Measurements from ENCODE around the gene JTB. TPM values are rescaled to one million over a fixed set of nuclear protein-coding genes. Genes with fewer than 3 reads are reported as not detected.

JTB gene
- total and polyA plus RNA-seq, 2 donors (not counting 1 experiment from before 2014, with no cell fraction given): 106 to 159 TPM

DNA sequence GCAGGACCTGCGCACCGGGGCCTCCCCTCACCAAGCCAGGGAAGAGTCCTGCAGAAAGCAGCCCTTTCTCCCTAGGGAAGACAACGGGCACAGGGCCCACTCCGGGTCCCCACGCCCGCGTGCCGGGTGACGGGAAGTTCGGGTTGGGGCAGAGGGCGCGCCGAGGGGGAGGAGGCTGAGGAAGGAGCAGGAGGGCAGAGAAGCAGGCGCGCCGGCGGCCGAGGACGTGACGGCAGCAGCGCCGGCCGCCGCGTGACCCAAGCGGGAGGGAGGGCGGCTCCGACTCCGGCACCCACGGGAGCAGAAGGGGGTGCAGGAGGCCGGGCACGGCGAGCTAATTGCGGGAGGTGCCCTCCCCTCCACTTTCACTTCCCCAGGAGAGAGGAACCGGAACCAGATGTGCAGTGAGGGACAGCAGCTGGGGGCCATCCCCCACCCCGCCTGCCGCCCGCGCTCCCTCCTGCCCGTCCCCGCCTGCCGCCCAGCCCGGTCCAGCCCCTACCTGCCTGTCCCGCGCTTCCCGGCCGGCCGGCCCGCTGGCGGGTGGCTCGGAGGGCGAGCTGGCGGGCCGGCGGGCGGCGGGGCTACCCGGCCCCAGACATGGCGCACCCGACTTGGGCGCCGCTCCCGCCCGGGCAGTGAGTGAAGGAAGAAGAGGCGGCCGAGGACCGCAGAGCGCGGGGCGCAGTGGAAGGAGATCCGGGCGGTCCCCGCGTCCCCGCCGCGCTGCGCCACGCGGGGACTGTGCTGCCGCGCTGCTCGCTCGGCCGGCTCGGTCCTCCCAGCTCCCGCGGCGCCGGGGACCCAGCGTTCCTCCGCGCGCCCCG is 31.5 kb downstream of the JTB start:
- ChIA-PET CTCF (interaction anchor here (0.6 to 5.9 kb wide), 26 partner anchors 12 to 380 kb away, joined by 3 to 65 read pairs (median 4); partner anchors contain the start of genes CREB3L4, CRTC2, GATAD2B and JTB), POLR2A (interaction anchor here (0.5 to 4.4 kb wide), 19 partner anchors 8 to 1962 kb away, joined by 3 to 124 read pairs (median 6); partner anchors contain the start of genes CHTOP, CREB3L4, CRTC2 and GATAD2B)
- peak overlapping the region; percentile 54 to 95 (median 85) for H3K4me3 ChIP-seq (ENCODE audit: control extremely low read depth in 1 of 5, extremely low read depth in 1 of 5, insufficient read depth in 1 of 5, low read depth in 2 of 5, low read length in 4 of 5)
- intact Hi-C loops (cut with micrococcal nuclease): loop anchor here (1.0 to 5.0 kb wide), 11 partner anchors 12 to 275 kb away; partner anchors contain the start of genes CREB3L4, CRTC2, INTS3 and RPS27
- peak overlapping the region; percentile 89 for H3K9ac ChIP-seq (ENCODE audit: low read length)
- H3K27ac ChIP-seq (ENCODE audit: low read length in 2 of 2): peak overlapping the region; percentile 91 to 98
- peak overlapping the region; percentile 96 for H3K27ac Mint-ChIP-seq
- H3K4me2 ChIP-seq (replicated peaks; ENCODE audit: low read depth, low read length, poor library complexity, severe bottlenecking): peak overlapping the region; percentile 89
- H3K27me3 Mint-ChIP-seq: no peaks in the 10 kb centered on the region
- H3K9me3 ChIP-seq (ENCODE audit: control extremely low read depth in 1 of 3, control insufficient read depth in 2 of 3, insufficient read depth in 1 of 3, low read length in 2 of 3): no peaks in the 10 kb centered on the region
- H3K4me3 Mint-ChIP-seq: peak overlapping the region; percentile 94
- TF ChIP-seq, protein P1, sequence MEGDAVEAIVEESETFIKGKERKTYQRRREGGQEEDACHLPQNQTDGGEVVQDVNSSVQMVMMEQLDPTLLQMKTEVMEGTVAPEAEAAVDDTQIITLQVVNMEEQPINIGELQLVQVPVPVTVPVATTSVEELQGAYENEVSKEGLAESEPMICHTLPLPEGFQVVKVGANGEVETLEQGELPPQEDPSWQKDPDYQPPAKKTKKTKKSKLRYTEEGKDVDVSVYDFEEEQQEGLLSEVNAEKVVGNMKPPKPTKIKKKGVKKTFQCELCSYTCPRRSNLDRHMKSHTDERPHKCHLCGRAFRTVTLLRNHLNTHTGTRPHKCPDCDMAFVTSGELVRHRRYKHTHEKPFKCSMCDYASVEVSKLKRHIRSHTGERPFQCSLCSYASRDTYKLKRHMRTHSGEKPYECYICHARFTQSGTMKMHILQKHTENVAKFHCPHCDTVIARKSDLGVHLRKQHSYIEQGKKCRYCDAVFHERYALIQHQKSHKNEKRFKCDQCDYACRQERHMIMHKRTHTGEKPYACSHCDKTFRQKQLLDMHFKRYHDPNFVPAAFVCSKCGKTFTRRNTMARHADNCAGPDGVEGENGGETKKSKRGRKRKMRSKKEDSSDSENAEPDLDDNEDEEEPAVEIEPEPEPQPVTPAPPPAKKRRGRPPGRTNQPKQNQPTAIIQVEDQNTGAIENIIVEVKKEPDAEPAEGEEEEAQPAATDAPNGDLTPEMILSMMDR (IDR thresholded peaks at IDR 0.05): no peak
- no peak for TF ChIP-seq EZH2 (IDR thresholded peaks at IDR 0.05; ENCODE audit: borderline replicate concordance, insufficient read depth, low read depth, low read length, poor library complexity, severe bottlenecking)
- H4K20me1 ChIP-seq (ENCODE audit: control insufficient read depth, insufficient read depth, low read length, poor library complexity, severe bottlenecking): peaks cover 54% of the 10 kb centered on the region
- H3K4me1 ChIP-seq (ENCODE audit: control insufficient read depth in 2 of 2, insufficient read depth in 2 of 2, low read length in 2 of 2): peaks cover 36 to 57% of the 10 kb centered on the region in 2 donors
- H3K36me3 ChIP-seq (replicated peaks in 1 of 2; ENCODE audit: control extremely low read depth in 1 of 2, control insufficient read depth in 1 of 2, extremely low read depth in 1 of 2, insufficient read depth in 2 of 2, low read length in 1 of 2): peaks cover 10 to 60% of the 10 kb centered on the region in 2 experiments
- peaks cover 56% of the 10 kb centered on the region for H3K4me1 Mint-ChIP-seq
- peak; percentile 98 for DNase-seq
- peak overlapping the region; percentile 53 for H2AFZ ChIP-seq (ENCODE audit: insufficient read depth, low read depth, low read length, poor library complexity, severe bottlenecking)
- H3K27me3 ChIP-seq (replicated peaks in 1 of 4; ENCODE audit: control extremely low read depth in 1 of 4, control insufficient read depth in 3 of 4, insufficient read depth in 4 of 4, low read length in 3 of 4): no peaks in the 10 kb centered on the region
- peaks cover 55% of the 10 kb centered on the region for H3K79me2 ChIP-seq (ENCODE audit: control insufficient read depth, insufficient read depth, low read length)
- peak; percentile 71 for ATAC-seq (ENCODE audit: low read depth)
- no peaks in the 10 kb centered on the region for H3K9me3 Mint-ChIP-seq (ENCODE audit: insufficient read depth)
- WGBS (ENCODE audit: insufficient coverage): under 1% methylated on average over 95 of the region's 95 CpGs
